HCT116 (cell line): ENCODE data around the gene APAF1.

Experiments
- ATF3 ChIP-seq: IDR thresholded peaks from 2 replicates; pipeline ENCODE4 v1.6.1; 2012
- CBX3 ChIP-seq: IDR thresholded peaks from 2 replicates; pipeline ENCODE4 v1.6.1; 2012; ENCODE audit warnings: low read depth
- CTCF ChIP-seq, 3 experiments: fragments of 200-600 bp in 1 of 3; sonication (generic) in 1 of 3; IDR thresholded peaks in 2 of 3; conservative IDR thresholded peaks in 1 of 3; 2 replicates each; pipeline ENCODE4 v1.5.1; 2012 to 2017; ENCODE audit warnings: low read depth in 2 of 3, low read length in 2 of 3, antibody characterized with exemption in 1 of 3, borderline replicate concordance in 1 of 3, control low read depth in 1 of 3, mild to moderate bottlenecking in 1 of 3, mixed read lengths in 1 of 3, mixed run types in 1 of 3, moderate library complexity in 1 of 3; ENCODE audit not compliant: insufficient read depth in 1 of 3
- ELF1 ChIP-seq: IDR thresholded peaks from 2 replicates; pipeline ENCODE4 v1.6.1; 2012; ENCODE audit warnings: low read depth, borderline replicate concordance
- EZH2 ChIP-seq: fragments of 200-600 bp; sonication (generic); IDR thresholded peaks from 2 replicates; pipeline ENCODE4 v1.6.1; 2017; ENCODE audit warnings: antibody characterized with exemption, mixed run types
- EZH2phosphoT487 ChIP-seq: fragments of 200-600 bp; IDR thresholded peaks from 2 replicates; pipeline ENCODE4 v1.6.1; 2018; ENCODE audit warnings: antibody characterized with exemption, borderline replicate concordance
- MAX ChIP-seq: IDR thresholded peaks from 2 replicates; pipeline ENCODE4 v1.6.1; 2012
- POLR2A ChIP-seq: IDR thresholded peaks from 2 replicates; pipeline ENCODE4 v1.7.0; 2011; ENCODE audit warnings: borderline replicate concordance; ENCODE audit not compliant: insufficient read depth, insufficient read length; ENCODE audit errors: extremely low read depth
- POLR2AphosphoS5 ChIP-seq: IDR thresholded peaks from 2 replicates; pipeline ENCODE4 v1.6.1; 2011; ENCODE audit warnings: mild to moderate bottlenecking, low read depth, low read length, moderate library complexity
- REST ChIP-seq: IDR thresholded peaks from 2 replicates; pipeline ENCODE4 v1.6.1; 2012; ENCODE audit warnings: low read depth
- SP1 ChIP-seq: IDR thresholded peaks from 2 replicates; pipeline ENCODE4 v1.6.1; 2012; ENCODE audit warnings: low read depth
- YY1 ChIP-seq: IDR thresholded peaks from 2 replicates; pipeline ENCODE4 v1.6.1; 2011; ENCODE audit warnings: low read length, low read depth, moderate library complexity, mild to moderate bottlenecking; ENCODE audit not compliant: insufficient replicate concordance; ENCODE audit errors: extremely low read depth

GRCh38 chr12:98651328-98651727 lies 6.2 kb downstream of the APAF1 start:
- TF ChIP-seq CTCF (IDR thresholded peaks at IDR 0.05 in 2 of 3, conservative IDR thresholded peaks at IDR 0.05 in 1 of 3; ENCODE audit: borderline replicate concordance in 1 of 3, insufficient read depth in 1 of 3, low read depth in 2 of 3, low read length in 2 of 3) (no peak), POLR2AphosphoS5 (no peak), EZH2 (no peak), MAX (no peak), YY1 (no peak), EZH2phosphoT487 (no peak), SP1 (no peak), CBX3 (no peak), POLR2A (no peak), REST (no peak), ATF3 (no peak), ELF1 (no peak)
